Activated T-cell treated with anti-CD3 and anti-CD28 coated beads for 1 hour (primary cell): ENCODE results near the gene FRA10AC1.
"Not testable (repeated sequence)": the region's sequence is repeated elsewhere in the genome, so short reads cannot be mapped to it uniquely, and the experiment has no call there.

Experiments
- DNase-seq: peaks from one replicate; pipeline ENCODE4 v3.0.0-alpha.2; 2020; ENCODE audit warnings: low read depth

FRA10AC1 gene

GRCh38 chr10:93703066-93703465, 674 bp upstream of the FRA10AC1 start:
- no peak for DNase-seq

- no peak for DNase-seq
Measured at GRCh38 chr10:93701866-93702209, 554 bp downstream of the FRA10AC1 start.

DNA sequence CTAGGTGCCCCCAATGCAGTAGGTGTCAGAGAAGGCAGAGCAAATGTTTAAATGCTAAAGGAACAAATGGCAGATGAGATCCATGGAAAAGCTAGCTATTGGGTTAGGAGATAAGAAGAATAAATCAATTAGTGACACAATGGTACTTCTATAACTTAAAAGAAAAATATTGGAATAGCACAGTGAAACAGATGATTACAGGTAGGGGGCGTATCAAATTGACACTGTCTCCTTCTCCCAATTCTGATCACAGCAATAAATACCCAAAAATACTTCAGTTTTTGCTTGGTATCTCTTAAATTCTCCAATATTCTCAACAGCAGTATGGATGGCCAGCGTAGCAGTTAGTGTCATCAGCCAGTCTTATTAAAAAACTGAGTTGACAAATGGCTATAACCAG, 5.2 kb downstream of the FRA10AC1 start:
- no peak for DNase-seq

GRCh38 chr10:93696582-93696981, 5.8 kb downstream of the FRA10AC1 start:
- DNase-seq: not testable (repeated sequence)

GRCh38 chr10:93695740-93696139, 6.7 kb downstream of the FRA10AC1 start:
- no peak for DNase-seq

- DNase-seq: no peak
Measured at GRCh38 chr10:93687737-93688136, 14.7 kb downstream of the FRA10AC1 start.

- DNase-seq: no peak
Measured at GRCh38 chr10:93680412-93681047, 21.9 kb downstream of the FRA10AC1 start.

DNA sequence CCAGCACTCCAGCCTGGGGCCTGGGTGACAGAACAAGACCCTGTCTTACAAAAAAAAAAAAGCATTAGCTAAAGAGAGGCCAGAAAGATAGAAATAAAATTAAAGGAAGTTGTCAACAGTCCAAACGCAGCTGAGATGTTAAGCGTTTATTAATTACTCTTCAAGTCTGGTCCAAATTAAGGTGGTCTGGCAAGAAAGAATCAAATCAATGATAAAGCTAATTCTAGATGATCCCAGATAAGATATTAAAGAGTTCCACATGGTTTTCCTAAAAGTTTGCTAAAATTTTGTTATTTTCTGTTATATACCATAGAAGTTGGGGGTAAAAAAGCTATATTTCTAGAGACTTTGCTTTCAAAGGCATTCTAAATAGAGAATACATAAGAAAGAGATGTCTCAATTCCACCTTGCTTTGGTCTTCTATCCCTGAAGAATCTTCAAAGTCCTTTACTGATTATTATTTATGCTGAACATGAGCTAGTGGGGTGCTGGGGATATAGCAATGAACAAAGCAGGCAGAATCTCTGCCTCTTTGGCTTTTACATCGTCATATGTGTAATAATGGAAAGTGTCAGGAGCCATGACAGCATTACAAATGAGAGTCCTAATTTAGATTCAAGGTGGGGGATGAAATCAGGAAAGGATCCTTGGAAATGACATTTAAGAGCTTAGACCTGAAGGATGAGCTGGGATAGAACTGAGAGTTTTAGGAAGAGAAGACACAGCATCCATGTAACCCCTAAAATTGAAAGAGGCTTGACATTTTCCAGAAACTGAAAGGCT, 23.4 kb downstream of the FRA10AC1 start:
- DNase-seq: no peak

- DNase-seq: no peak
Measured at GRCh38 chr10:93678386-93678785, 24.0 kb downstream of the FRA10AC1 start.

DNA sequence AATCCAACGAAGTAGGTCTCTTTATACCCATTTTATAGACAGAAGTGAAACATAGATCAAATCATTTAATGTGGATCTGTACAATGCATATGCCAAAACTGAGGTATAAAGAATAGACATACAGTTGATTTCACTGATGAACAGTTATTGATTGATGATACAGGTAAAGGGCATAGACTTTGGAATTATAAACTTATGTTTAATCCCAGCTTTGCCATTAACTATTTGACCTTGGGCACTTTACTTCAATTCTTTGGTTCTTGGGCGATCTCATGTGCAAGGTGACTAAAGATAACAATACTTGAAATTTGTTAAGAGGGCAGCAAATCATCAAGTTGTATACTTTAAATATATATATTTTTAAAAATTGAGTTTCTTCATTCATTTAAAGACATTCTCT, 28.6 kb downstream of the FRA10AC1 start:
- DNase-seq: no peak

DNA sequence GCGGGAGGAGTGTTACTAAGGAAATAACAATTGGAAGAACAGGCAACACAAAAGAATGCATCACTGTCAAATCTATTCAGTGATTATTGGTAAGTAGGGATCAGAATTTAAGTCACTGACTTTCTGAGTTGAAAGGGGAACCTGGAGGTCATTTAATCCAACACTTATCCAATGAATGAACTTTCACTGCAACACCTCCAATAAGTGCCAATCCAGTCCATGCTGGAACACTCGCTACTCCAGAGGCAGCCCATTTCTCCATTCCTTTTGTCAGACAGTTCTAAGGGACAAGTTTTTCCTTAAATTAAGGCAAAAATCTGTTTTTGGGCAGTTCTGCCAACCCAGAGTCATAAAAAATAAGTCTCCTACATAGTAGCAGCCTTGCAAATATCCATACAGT, 29.5 kb downstream of the FRA10AC1 start:
- no peak for DNase-seq

DNA sequence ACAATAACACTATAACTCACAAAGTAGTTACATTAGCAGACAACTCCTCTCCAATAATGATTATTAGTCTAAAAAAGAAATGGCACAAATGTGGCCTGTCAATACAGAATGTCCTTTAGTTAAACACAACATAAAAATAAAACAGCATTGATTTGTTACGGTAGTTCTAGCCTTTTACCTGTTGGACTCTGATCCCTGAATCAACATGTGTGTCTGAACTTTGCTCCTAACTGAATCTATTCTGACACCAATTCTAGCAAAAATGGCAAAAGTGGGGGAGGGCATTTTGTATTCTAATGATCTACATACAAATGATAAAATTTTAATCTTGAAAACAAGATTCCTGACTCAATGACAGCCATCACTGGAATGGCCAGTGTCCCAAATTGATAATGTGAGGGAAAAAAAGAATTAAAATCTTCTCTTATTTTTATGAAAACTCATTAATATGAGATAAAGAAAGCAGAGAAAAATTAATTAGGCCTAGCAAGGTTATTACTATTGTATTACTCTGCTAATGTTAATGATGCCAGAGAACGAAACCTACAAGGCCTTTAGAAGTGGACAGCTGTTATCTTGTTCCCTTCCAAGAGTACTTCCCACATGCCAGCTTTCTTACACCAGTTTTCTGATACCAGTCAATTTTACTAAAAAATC, 30.2 kb downstream of the FRA10AC1 start:
- DNase-seq: no peak

GRCh38 chr10:93671042-93671441, 31.4 kb downstream of the FRA10AC1 start:
- no peak for DNase-seq

DNA sequence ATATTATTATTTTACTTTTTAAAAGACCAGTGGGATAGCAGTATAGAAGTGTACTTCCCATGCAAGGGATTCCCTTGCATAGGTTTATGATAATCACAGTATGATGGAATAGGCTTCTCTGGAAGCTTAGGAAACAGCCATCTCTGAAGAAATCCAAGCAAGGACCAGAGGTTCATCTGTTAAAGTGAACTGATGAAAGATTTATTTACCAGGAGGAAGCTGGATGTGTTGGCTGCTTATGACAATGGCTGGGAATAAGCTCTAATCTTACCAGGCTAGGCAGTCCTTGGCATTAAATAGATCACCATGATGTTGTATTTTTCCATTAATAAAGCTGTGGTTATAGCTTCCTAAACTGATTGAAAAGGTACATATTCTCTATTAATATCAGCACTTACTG, 32.0 kb downstream of the FRA10AC1 start:
- DNase-seq: no peak

- DNase-seq: no peak
Measured at GRCh38 chr10:93667795-93668194, 34.6 kb downstream of the FRA10AC1 start.

DNA sequence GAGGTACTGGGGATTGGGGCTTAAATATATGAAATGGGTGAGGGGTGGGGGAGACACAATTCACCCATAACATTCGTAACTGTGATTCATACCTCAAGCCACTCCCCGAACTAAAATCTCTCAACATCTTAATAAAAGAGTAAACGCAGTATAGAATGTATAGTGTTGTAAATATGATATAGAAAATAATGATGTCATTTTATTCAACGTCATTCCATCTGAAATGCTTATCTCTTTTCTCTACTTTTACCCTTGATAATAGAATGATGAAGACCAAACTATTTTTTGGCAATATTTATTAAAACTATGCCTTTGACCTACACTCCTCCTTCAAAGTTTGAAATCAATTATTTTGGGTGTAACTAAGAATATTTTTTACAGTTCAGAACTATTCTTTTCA, 36.4 kb downstream of the FRA10AC1 start:
- DNase-seq: no peak

DNA sequence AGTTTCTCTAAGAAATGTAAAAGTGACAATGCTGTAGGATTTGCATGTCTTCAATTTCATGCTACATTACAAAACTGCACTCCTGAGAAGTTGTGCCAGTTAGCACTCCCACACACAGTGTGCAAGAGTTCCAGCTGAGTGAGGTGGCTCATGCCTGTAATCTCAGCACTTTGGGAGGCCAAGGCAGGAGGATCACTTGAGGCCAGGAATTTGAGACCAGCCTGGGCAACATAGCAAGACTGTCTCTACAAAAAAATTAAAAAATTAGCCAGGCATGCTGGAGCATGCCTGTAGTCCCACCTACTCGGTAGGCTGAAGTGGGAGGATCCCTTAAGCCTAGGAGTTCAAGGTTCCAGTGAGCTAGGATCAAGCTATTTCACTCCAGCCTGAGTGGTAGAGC, 44.6 kb downstream of the FRA10AC1 start:
- no peak for DNase-seq

DNA sequence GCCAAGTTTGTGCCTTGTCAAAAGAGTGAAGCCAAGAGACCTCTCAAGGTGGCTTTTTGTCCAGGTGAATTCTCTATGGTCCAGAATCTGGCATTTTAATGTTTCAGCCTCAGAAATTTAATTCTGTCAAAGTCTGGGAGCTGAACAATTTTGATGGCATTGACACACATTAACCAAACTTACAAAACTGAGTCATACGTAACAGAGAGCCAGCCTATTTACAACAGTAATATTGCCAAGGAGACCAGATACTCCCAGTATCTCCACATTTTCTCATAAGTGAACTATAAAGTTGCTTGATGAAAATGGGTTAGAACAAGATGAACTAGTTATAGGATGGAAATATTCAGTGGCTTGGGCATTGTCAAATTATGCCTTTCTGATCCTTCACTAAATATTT, 46.2 kb downstream of the FRA10AC1 start:
- no peak for DNase-seq

GRCh38 chr10:93654201-93654600, 48.2 kb downstream of the FRA10AC1 start:
- no peak for DNase-seq

GRCh38 chr10:93652857-93653256, 49.5 kb downstream of the FRA10AC1 start:
- DNase-seq: no peak

DNA sequence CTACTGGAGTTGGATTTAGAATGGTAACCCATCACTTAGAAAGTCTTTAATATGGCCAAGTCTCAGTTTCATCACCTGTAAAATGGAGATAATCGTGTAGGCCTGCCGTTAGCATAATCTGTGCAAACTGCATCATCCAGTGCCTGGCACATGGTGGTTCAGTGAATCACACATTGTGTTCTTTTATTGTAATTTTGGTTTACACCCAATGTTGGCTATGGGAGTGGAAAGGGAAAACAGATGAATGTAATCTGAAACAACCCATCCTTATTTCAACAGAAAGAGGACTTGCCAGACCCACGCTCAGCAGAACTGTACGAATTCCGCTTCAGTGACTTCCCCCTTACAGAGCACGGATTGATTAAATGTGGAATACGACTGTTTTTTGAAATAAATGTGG, 62.6 kb downstream of the FRA10AC1 start:
- DNase-seq: no peak

DNA sequence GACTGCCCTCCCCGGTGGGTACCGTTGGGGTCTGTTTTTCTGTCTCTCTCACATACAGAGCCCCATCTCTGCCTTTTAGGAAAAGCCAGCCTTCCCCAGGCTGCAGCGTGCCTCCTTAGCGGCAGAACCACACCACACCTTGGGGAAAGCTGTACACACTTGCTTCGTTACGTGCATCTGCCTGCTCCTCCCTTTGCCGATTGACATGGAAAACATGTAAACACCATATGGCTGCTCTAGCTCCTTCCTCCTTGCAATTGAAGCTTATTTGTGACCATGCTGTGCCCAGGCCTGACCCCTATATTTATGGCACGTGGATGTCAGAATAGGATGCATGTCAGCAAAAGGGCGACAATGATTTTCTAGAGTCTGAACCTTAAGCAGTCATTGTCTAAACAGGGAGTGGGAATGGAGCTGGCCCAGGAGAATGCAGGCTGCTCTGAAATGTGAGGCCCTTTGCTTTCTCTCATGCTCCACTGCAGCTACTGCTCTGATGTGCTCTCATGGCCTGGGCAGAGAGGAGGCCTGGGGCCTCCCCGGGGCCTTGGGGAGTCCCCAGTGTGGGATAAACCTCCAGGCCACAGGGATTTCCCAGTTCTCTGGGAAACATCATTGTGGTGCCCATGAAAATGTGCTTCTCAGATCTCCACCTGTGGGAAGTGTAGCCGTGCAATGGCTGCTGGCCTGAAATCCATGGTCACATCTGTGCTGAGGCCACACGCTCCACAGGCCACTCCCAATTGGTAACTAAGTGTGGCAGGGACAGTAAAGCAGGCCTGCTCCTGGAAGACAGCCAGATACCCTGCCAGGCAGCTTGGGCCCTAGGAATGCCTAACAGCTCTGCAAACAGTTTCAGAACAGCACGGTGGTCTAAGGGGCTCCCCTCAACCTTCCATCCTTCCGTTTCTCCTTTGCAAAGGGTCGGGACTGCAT, 71.5 kb downstream of the FRA10AC1 start:
- DNase-seq: no peak
